T-cell (primary cell): ENCODE data around the gene CNOT6. TPM values are rescaled to one million over a fixed set of nuclear protein-coding genes. Genes with fewer than 3 reads are reported as not detected.
A peak's percentile ranks its signal among the peaks of the same experiment; 100 is the strongest.
"Not testable (repeated sequence)": the region's sequence is repeated elsewhere in the genome, so short reads cannot be mapped to it uniquely, and the experiment has no call there.

ENCODE experiments used
- ATAC-seq, 4 experiments: fragments of 200-7000 bp in 3 of 4; fragments of 150-1000 bp in 1 of 4; cut with Tn5 transposase; replicated peaks in 1 of 4; 1 replicate in 3 of 4; 2 replicates in 1 of 4; pipeline ENCODE4 v1.10.0; 2021; ENCODE audit warnings: moderate library complexity in 3 of 4, mild to moderate bottlenecking in 2 of 4, moderate number of reproducible peaks in 1 of 4
- CTCF ChIA-PET, 2 donors: fragments of 300-600 bp; sonication (Branson Sonifier 250); formaldehyde crosslinking; loops; one replicate each; lab custom pipeline; 2022; ENCODE audit warnings: antibody characterized with exemption in 2 of 2; lab: Charles Lee
- POLR2A ChIA-PET, 2 donors: fragments of 300-600 bp; sonication (Branson Sonifier 250); formaldehyde crosslinking; loops; one replicate each; lab custom pipeline; 2022; ENCODE audit warnings: antibody characterized with exemption in 2 of 2; lab: Charles Lee
- DNase-seq, 35 experiments: peaks; one replicate each; pipeline versions ENCODE4 v3.0.0 to v3.0.0-alpha.2; 2013 to 2023
- H3K27ac ChIP-seq: one replicate; pipeline ENCODE4 v1.5.1; 2013; ENCODE audit warnings: low read length
- H3K27me3 ChIP-seq, 2 experiments: replicated peaks in 1 of 2; 1 replicate in 1 of 2; 2 replicates in 1 of 2; pipeline versions ENCODE4 v1.6.1 to v1.7.0; 2013; ENCODE audit warnings: low read length in 1 of 2, mixed read lengths in 1 of 2; ENCODE audit not compliant: control insufficient read depth in 2 of 2, insufficient read depth in 2 of 2; ENCODE audit errors: extremely low read depth in 1 of 2
- H3K36me3 ChIP-seq, 2 donors: 1 replicate in 1 of 2; 2 replicates in 1 of 2; pipeline versions ENCODE4 v1.6.1 to v1.7.0; 2013; ENCODE audit warnings: low read length in 1 of 2; ENCODE audit not compliant: control insufficient read depth in 2 of 2, insufficient read depth in 1 of 2; ENCODE audit errors: extremely low read depth in 1 of 2
- H3K4me1 ChIP-seq, 2 experiments: 1 replicate in 1 of 2; 2 replicates in 1 of 2; pipeline versions ENCODE4 v1.6.1 to v1.7.0; 2013; ENCODE audit warnings: low read length in 2 of 2, mixed read lengths in 1 of 2; ENCODE audit not compliant: insufficient read depth in 2 of 2, control insufficient read depth in 1 of 2; ENCODE audit errors: extremely low read depth in 1 of 2
- H3K4me3 ChIP-seq, 2 donors: 1 replicate in 1 of 2; 2 replicates in 1 of 2; pipeline versions ENCODE4 v1.5.1 to v1.7.0; 2013; ENCODE audit warnings: mild to moderate bottlenecking in 2 of 2, low read length in 1 of 2, moderate library complexity in 1 of 2; ENCODE audit not compliant: control insufficient read depth in 1 of 2; ENCODE audit errors: extremely low read depth in 1 of 2
- H3K9me3 ChIP-seq: 2 replicates; pipeline ENCODE4 v1.7.0; 2013
- H3K27ac Mint-ChIP-seq, 2 donors: one replicate each; pipeline ENCODE4 v1.8.0; 2020 to 2021; ENCODE audit warnings: mild to moderate bottlenecking in 2 of 2, mixed read lengths in 2 of 2
- H3K27me3 Mint-ChIP-seq, 2 donors: one replicate each; pipeline ENCODE4 v1.8.0; 2021 to 2022; ENCODE audit warnings: mixed read lengths in 2 of 2
- H3K36me3 Mint-ChIP-seq: one replicate; pipeline ENCODE4 v1.8.0; 2021; ENCODE audit warnings: mixed read lengths
- H3K4me1 Mint-ChIP-seq, 3 donors: one replicate each; pipeline ENCODE4 v1.8.0; 2020 to 2022; ENCODE audit warnings: mixed read lengths in 3 of 3, mild to moderate bottlenecking in 1 of 3
- H3K4me3 Mint-ChIP-seq, 3 donors: one replicate each; pipeline ENCODE4 v1.8.0; 2020 to 2022; ENCODE audit warnings: mild to moderate bottlenecking in 3 of 3, mixed read lengths in 3 of 3, moderate library complexity in 3 of 3
- H3K9me3 Mint-ChIP-seq, 3 donors: one replicate each; pipeline ENCODE4 v1.8.0; 2020 to 2022; ENCODE audit warnings: mixed read lengths in 3 of 3
- WGBS: methylation state at CpG from one replicate; pipeline ENCODE4 v1.1.5; 2013; ENCODE audit warnings: missing lambda C conversion rate; ENCODE audit not compliant: insufficient coverage; 5-methylcytosine and 5-hydroxymethylcytosine counted together
- total RNA-seq, 35 experiments: library from RNA in 6 of 35; stranded (reverse) in 6 of 35; fragments of 120-200 nt in 1 of 35; gene quantifications; one replicate each; pipeline versions ENCODE4 v1.2.1 to v1.2.4 and lab custom pipeline; 2013 to 2026

The CNOT6 gene
- total RNA-seq, 5 donors from 2014 or later (not counting 1 experiment from before 2014, with no cell fraction given), result 25.1 to 29.9 (median 25.6) TPM

- H3K4me1 ChIP-seq, result peaks cover 23 to 30% of the 10 kb centered on the region in 2 experiments
- H3K27ac Mint-ChIP-seq, POLR2A ChIA-PET, H3K4me3 Mint-ChIP-seq, H3K27me3 ChIP-seq, H3K4me3 ChIP-seq, H3K36me3 Mint-ChIP-seq, H3K27me3 Mint-ChIP-seq, H3K27ac ChIP-seq, H3K36me3 ChIP-seq, H3K9me3 Mint-ChIP-seq, H3K9me3 ChIP-seq, DNase-seq, ATAC-seq: not testable (repeated sequence)
- whole genome bisulfite sequencing, result no CpG with 5 or more reads among the region's 7 CpGs
- CTCF ChIA-PET, result interaction anchor here in 1 of 2 donors (0.6 to 0.7 kb wide), 2 partner anchors 34 to 45 kb away, joined by 3 read pairs; no protein-coding TSS in a partner anchor
- H3K4me1 Mint-ChIP-seq, result peaks cover 23 to 47% (median 40%) of the 10 kb centered on the region in 3 donors
These were observed 3.7 kb downstream of the CNOT6 start for GRCh38 chr5:180497865-180498264.

GRCh38 chr5:180498378-180498777, 4.2 kb downstream of the CNOT6 start:
- POLR2A ChIA-PET, result no interaction called here
- H3K27ac ChIP-seq, result no peak overlapping the region
- DNase-seq, result no peak
- Mint-ChIP-seq H3K36me3 (peaks cover 8% of the 10 kb centered on the region), H3K9me3 (no peaks in the 10 kb centered on the region), H3K4me1 (peaks cover 20 to 43% (median 36%) of the 10 kb centered on the region in 3 donors), H3K4me3 (no peak overlapping the region), H3K27me3 (no peaks in the 10 kb centered on the region), H3K27ac (no peak overlapping the region)
- no peaks in the 10 kb centered on the region for H3K27me3 ChIP-seq
- 95% methylated on average over 3 of the region's 3 CpGs for WGBS
- H3K9me3 ChIP-seq, result no peaks in the 10 kb centered on the region
- H3K4me1 ChIP-seq, result peaks cover 21 to 28% of the 10 kb centered on the region in 2 experiments
- CTCF ChIA-PET, result interaction anchor here in 1 of 2 donors (0.6 to 0.7 kb wide), 2 partner anchors 34 to 44 kb away, joined by 3 read pairs; no protein-coding TSS in a partner anchor
- no peak for ATAC-seq
- peaks cover 0 to 6% of the 10 kb centered on the region in 2 donors for H3K36me3 ChIP-seq
- H3K4me3 ChIP-seq, result no peak overlapping the region

- peaks cover 0 to 6% of the 10 kb centered on the region in 2 donors for H3K36me3 ChIP-seq
- no peak for ATAC-seq
- Mint-ChIP-seq H3K27ac (peak overlapping the region in 1 of 2 donors; percentile 54), H3K36me3 (peaks cover 13% of the 10 kb centered on the region), H3K9me3 (no peaks in the 10 kb centered on the region), H3K4me3 (no peak overlapping the region), H3K4me1 (peaks cover 25 to 47% (median 38%) of the 10 kb centered on the region in 3 donors), H3K27me3 (no peaks in the 10 kb centered on the region)
- CTCF ChIA-PET, result interaction anchor here in 1 of 2 donors (0.9 kb wide), 1 partner anchor 68 kb away, joined by 4 read pairs; no protein-coding TSS in a partner anchor
- no peaks in the 10 kb centered on the region for H3K9me3 ChIP-seq
- H3K4me3 ChIP-seq, result no peak overlapping the region
- H3K27me3 ChIP-seq, result no peaks in the 10 kb centered on the region
- no peak overlapping the region for H3K27ac ChIP-seq
- no peak for DNase-seq
- H3K4me1 ChIP-seq, result peaks cover 21 to 23% of the 10 kb centered on the region in 2 experiments
- POLR2A ChIA-PET, result no interaction called here
- WGBS, result 50% methylated on average over 1 of the region's 3 CpGs
These were observed 5.5 kb downstream of the CNOT6 start for GRCh38 chr5:180499684-180500083.

- H3K27me3 Mint-ChIP-seq, POLR2A ChIA-PET, ATAC-seq, DNase-seq, H3K9me3 Mint-ChIP-seq, H3K9me3 ChIP-seq, CTCF ChIA-PET, H3K27ac ChIP-seq, H3K27me3 ChIP-seq, H3K27ac Mint-ChIP-seq, H3K36me3 ChIP-seq, H3K4me3 Mint-ChIP-seq, H3K4me3 ChIP-seq: not testable (repeated sequence)
- Mint-ChIP-seq H3K36me3 (peaks cover 13% of the 10 kb centered on the region), H3K4me1 (peaks cover 24 to 44% (median 35%) of the 10 kb centered on the region in 3 donors)
- 90% methylated on average over 4 of the region's 9 CpGs for WGBS
- peaks cover 18 to 19% of the 10 kb centered on the region in 2 experiments for H3K4me1 ChIP-seq
These were observed 6.1 kb downstream of the CNOT6 start for GRCh38 chr5:180500300-180500699.

GRCh38 chr5:180507661-180508060, 13.5 kb downstream of the CNOT6 start:
- ChIA-PET CTCF (interaction anchor here in 1 of 2 donors (0.5 to 0.8 kb wide), 2 partner anchors 17 to 215 kb away, joined by 3 to 6 read pairs; no protein-coding TSS in a partner anchor), POLR2A (no interaction called here)
- ATAC-seq (no peak), DNase-seq (no peak)
- H3K36me3 ChIP-seq, result no peaks in the 10 kb centered on the region
- Mint-ChIP-seq H3K27ac (no peak overlapping the region), H3K36me3 (peaks cover 25% of the 10 kb centered on the region), H3K27me3 (no peaks in the 10 kb centered on the region), H3K9me3 (no peaks in the 10 kb centered on the region), H3K4me3 (no peak overlapping the region), H3K4me1 (peaks cover 42 to 49% (median 43%) of the 10 kb centered on the region in 3 donors)
- no peaks in the 10 kb centered on the region for H3K9me3 ChIP-seq
- no peak overlapping the region for H3K4me3 ChIP-seq
- no peaks in the 10 kb centered on the region for H3K27me3 ChIP-seq
- no peak overlapping the region for H3K27ac ChIP-seq
- H3K4me1 ChIP-seq, result peaks cover 2 to 7% of the 10 kb centered on the region in 2 experiments
- 83% methylated on average over 1 of the region's 6 CpGs for WGBS

GRCh38 chr5:180515294-180515693, 21.1 kb downstream of the CNOT6 start:
- ChIA-PET POLR2A (no interaction called here), CTCF (no interaction called here)
- Histone ChIP-seq H3K27ac (no peak overlapping the region), H3K4me3 (no peak overlapping the region), H3K9me3 (no peaks in the 10 kb centered on the region), H3K36me3 (peaks cover 0 to 2% of the 10 kb centered on the region in 2 donors), H3K4me1 (peaks cover 2 to 7% of the 10 kb centered on the region in 2 experiments), H3K27me3 (no peaks in the 10 kb centered on the region)
- ATAC-seq (no peak), DNase-seq (no peak)
- Mint-ChIP-seq H3K9me3 (no peaks in the 10 kb centered on the region), H3K36me3 (peaks cover 14% of the 10 kb centered on the region), H3K4me3 (no peak overlapping the region), H3K27me3 (no peaks in the 10 kb centered on the region), H3K4me1 (peaks cover 50 to 52% (median 51%) of the 10 kb centered on the region in 3 donors), H3K27ac (peak overlapping the region in 1 of 2 donors; percentile 1)
- 94% methylated on average over 2 of the region's 3 CpGs for WGBS
